ENCODE results near the gene KIAA0040. TPM values are rescaled to one million over a fixed set of nuclear protein-coding genes. Genes with fewer than 3 reads are reported as not detected.
A peak's percentile ranks its signal among the peaks of the same experiment; 100 is the strongest.

Gene KIAA0040
- total RNA-seq, 1 donor from 2014 or later: 7.3 TPM

- no peak for DNase-seq (ENCODE audit: extremely low spot score, unreplicated experiment)
- TF ChIP-seq CTCF (conservative IDR thresholded peaks at IDR 0.05): no peak
- Mint-ChIP-seq H3K4me3 (no peak overlapping the region), H3K36me3 (no peaks in the 10 kb centered on the region), H3K9me3 (no peaks in the 10 kb centered on the region), H3K27me3 (peaks cover 4% of the 10 kb centered on the region), H3K4me1 (ENCODE audit: unreplicated experiment) (peaks cover 14% of the 10 kb centered on the region), H3K27ac (peak overlapping the region; percentile 25)
These were observed 29.8 kb upstream of the KIAA0040 start for GRCh38 chr1:175222296-175222938.

GRCh38 chr1:175221557-175222175 is 29.1 kb upstream of the KIAA0040 start:
- Mint-ChIP-seq H3K36me3 (no peaks in the 10 kb centered on the region), H3K27ac (peak overlapping the region; percentile 25), H3K27me3 (peaks cover 6% of the 10 kb centered on the region), H3K4me1 (ENCODE audit: unreplicated experiment) (peaks cover 15% of the 10 kb centered on the region), H3K4me3 (no peak overlapping the region), H3K9me3 (no peaks in the 10 kb centered on the region)
- TF ChIP-seq CTCF (conservative IDR thresholded peaks at IDR 0.05): no peak
- DNase-seq (ENCODE audit: extremely low spot score, unreplicated experiment): no peak

GRCh38 chr1:175220853-175221556 is 28.4 kb upstream of the KIAA0040 start:
- Mint-ChIP-seq H3K4me1 (ENCODE audit: unreplicated experiment) (peaks cover 15% of the 10 kb centered on the region), H3K36me3 (no peaks in the 10 kb centered on the region), H3K9me3 (no peaks in the 10 kb centered on the region), H3K27me3 (peaks cover 6% of the 10 kb centered on the region), H3K27ac (no peak overlapping the region), H3K4me3 (no peak overlapping the region)
- DNase-seq (ENCODE audit: extremely low spot score, unreplicated experiment): no peak
- TF ChIP-seq CTCF (conservative IDR thresholded peaks at IDR 0.05): no peak

GRCh38 chr1:175219774-175220173 is 27.2 kb upstream of the KIAA0040 start:
- peaks cover 15% of the 10 kb centered on the region for H3K4me1 Mint-ChIP-seq (ENCODE audit: unreplicated experiment)
- no peak for DNase-seq (ENCODE audit: extremely low spot score, unreplicated experiment)
- H3K27me3 Mint-ChIP-seq: peaks cover 6% of the 10 kb centered on the region
- no peaks in the 10 kb centered on the region for H3K36me3 Mint-ChIP-seq
- H3K9me3 Mint-ChIP-seq: no peaks in the 10 kb centered on the region
- no peak for TF ChIP-seq CTCF (conservative IDR thresholded peaks at IDR 0.05)
- no peak overlapping the region for H3K4me3 Mint-ChIP-seq
- no peak overlapping the region for H3K27ac Mint-ChIP-seq

GRCh38 chr1:175218786-175219434 is 26.3 kb upstream of the KIAA0040 start:
- Mint-ChIP-seq H3K27me3 (peaks cover 6% of the 10 kb centered on the region), H3K27ac (no peak overlapping the region), H3K9me3 (peaks cover 5% of the 10 kb centered on the region), H3K4me1 (ENCODE audit: unreplicated experiment) (peaks cover 15% of the 10 kb centered on the region), H3K4me3 (no peak overlapping the region), H3K36me3 (no peaks in the 10 kb centered on the region)
- no peak for TF ChIP-seq CTCF (conservative IDR thresholded peaks at IDR 0.05)
- no peak for DNase-seq (ENCODE audit: extremely low spot score, unreplicated experiment)
